ENCODE data around the gene SLC12A9. TPM values are rescaled to one million over a fixed set of nuclear protein-coding genes. Genes with fewer than 3 reads are reported as not detected.
A peak's percentile ranks its signal among the peaks of the same experiment; 100 is the strongest.

SLC12A9 gene
- total RNA-seq, 1 donor from 2014 or later, result 28.7 TPM

DNA sequence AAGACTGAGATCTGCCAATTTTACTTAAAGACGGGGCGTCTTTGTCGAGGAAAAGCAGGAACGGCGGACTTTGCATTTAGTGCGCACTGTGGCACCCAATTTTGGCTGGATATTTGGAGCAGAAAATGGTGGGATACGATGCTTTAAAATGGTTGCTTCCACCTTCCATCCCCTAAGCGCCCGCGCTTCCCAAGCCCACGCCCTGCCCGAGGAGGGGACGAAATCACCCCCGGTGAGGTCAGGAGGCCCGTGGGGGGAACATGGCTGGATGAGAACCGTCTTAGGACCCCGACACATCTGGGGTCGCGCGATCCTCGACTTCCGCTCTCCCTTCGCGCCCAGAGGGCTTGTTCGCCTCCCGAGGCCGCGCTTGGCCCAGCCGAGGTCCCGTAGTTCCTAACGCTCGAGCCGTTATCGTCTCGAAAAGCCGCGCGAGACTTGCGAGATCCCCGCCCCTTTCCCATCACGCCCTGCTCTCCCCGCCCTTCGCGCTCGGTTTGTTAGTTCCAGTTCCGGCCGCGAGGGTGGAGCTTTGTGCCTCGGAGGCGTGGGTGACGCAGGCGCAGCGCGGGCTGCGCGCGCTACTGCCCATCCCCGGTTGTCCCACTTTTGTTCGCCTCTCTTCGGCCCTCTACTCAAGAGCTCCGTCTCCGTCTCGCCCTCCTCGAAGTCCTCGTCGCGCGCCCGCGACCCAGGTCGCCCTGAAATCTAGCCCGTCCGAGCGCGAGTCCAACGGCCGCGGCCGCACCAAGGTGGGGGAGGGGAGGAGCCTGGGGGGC lies 22.3 kb downstream of the SLC12A9 start, which contains the start of gene SRRT:
SRRT (plus strand) TSS at position 527 of the 779 bp plus-strand sequence. CDS start 488 bp downstream, outside the sequence.
- intact Hi-C loops (cut with DNase I), result loop anchor here (10.0 kb wide), 1 partner anchor 900 kb away; no protein-coding TSS in a partner anchor
- peak; percentile 99 for DNase-seq (ENCODE audit: low spot score)
- ATAC-seq, result peak; percentile 98

DNA sequence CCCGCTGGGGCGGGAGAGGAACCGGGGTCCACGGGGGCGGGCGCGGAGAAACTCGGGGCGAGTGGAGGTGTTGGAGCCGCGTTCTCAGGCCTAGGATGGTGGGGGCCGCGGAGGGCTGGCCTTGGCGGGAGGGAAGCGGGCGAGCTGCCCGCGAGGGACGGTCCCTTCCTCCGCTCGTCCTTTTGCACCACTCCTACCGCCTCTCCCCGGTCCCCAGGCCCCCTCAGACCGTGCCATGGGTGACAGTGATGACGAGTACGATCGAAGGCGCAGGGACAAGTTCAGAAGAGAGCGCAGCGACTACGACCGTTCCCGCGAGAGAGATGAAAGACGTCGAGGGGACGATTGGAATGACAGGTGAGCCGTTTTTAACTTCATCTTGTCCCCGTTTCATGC lies 22.8 kb downstream of the SLC12A9 start:
- DNase-seq (ENCODE audit: low spot score) (no peak), ATAC-seq (no peak)
- intact Hi-C loops (cut with DNase I), result loop anchor here (10.0 kb wide), 1 partner anchor 899 kb away; no protein-coding TSS in a partner anchor

DNA sequence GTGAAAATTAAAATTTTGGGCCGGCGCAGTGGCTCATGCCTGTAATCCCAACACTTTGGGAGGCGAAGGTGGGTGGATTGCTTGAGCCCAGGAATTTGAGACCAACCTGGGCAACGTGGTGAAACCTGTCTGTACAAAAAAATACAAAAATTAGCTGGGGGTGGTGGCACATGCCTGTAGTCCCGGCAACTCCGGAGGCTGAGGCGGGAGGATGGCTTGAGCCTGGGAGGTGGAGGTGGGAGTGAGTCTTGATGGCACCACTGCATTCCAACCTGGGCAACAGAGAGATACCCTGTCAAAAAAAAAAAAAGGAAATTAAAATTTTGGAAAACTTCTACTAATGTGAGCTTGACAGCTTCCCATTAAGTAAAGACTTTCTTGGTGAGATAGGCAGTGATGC lies 25.5 kb downstream of the SLC12A9 start:
- no peak for DNase-seq (ENCODE audit: low spot score)
- ATAC-seq, result no peak
- intact Hi-C loops (cut with DNase I), result loop anchor here (10.0 kb wide), 1 partner anchor 897 kb away; no protein-coding TSS in a partner anchor

DNA sequence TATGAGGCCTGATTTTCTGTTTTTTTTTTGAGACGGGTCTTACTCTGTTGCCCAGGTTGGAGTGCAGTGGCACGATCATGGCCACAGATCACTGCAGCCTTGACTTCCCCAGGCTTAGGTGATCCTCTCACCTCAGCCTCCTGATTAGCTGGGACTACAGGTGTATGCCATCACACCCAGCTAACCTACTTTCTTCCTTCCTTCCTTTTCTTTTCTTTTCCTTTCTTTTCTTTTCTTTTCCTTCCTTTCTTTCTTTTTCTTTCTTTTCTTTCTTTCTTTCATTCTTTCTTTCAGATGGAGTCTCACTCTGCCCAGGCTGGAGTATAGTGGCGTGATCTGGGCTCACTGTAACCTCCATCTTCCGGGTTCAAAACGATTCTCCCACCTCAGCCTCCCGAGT lies 26.2 kb downstream of the SLC12A9 start:
- no peak for DNase-seq (ENCODE audit: low spot score)
- ATAC-seq, result no peak
- intact Hi-C loops (cut with DNase I), result loop anchor here (10.0 kb wide), 1 partner anchor 896 kb away; no protein-coding TSS in a partner anchor

DNA sequence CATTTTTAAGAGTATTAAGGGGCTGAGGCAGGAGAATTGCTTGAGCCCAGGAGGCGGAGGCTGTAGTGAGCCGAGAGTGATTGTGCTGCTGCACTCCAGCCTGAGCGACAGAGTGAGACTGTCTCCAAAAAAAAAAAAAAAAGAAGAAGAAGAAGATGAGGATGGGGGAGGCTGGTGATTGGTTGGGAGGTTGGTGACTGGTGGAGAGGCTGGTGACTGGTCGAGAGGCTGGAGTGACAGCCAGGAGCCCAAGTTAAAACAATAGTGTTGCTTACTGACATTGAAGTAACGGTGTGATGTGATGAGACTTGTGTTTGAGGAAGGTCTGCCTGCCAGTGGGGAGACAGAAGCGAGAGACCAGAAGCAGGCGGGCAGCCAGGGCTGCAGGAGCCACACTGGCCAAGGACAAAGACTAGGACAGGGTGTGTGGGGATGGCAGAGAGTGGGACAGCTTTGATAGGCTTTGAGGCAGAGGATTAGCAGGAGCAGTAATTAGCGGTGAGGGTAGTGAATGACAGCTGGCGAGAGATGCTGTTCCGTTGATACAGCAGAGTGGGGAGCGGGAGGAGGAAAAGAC lies 27.3 kb downstream of the SLC12A9 start:
- intact Hi-C loops (cut with DNase I), result loop anchor here (10.0 kb wide), 1 partner anchor 895 kb away; no protein-coding TSS in a partner anchor
- DNase-seq (ENCODE audit: low spot score), result no peak
- ATAC-seq, result no peak

DNA sequence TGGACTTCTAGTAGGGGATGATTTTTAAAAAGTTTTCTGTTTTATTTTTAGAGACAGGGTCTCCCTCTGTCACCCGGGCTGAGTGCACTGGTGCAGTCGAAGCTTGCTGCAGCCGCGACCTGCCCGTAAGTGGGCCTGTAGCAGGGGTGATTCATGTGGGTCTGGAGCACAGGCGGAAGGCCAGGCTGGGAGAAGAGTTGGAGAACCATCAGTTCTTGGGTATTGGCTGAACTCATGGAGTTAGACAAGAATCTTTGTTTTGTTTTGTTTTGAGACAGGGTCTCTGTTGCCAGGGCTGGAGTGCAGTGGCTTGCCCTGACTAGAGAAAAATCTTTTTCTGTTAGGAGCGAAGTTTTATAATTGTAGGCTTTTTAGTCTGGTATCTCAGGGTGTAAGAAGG lies 28.1 kb downstream of the SLC12A9 start:
- DNase-seq (ENCODE audit: low spot score), result no peak
- intact Hi-C loops (cut with DNase I), result no loop called here
- no peak for ATAC-seq

DNA sequence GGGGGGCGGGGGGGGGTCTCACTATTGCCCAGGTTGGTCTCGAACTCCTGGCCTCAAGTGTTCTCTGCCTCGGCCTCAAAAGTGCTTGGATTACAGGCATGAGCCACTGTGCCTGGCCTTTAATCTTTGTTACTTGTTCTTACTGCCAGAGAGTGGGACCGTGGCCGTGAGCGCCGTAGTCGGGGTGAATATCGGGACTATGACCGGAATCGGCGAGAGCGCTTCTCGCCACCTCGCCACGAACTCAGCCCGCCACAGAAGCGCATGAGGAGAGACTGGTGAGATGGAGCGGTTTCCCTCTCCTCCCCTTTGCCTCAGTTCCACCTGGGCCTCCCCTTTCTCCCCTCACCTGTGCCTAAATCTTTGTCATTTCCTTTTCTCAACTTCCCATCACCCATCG lies 28.6 kb downstream of the SLC12A9 start:
- intact Hi-C loops (cut with DNase I), result no loop called here
- DNase-seq (ENCODE audit: low spot score), result no peak
- no peak for ATAC-seq

DNA sequence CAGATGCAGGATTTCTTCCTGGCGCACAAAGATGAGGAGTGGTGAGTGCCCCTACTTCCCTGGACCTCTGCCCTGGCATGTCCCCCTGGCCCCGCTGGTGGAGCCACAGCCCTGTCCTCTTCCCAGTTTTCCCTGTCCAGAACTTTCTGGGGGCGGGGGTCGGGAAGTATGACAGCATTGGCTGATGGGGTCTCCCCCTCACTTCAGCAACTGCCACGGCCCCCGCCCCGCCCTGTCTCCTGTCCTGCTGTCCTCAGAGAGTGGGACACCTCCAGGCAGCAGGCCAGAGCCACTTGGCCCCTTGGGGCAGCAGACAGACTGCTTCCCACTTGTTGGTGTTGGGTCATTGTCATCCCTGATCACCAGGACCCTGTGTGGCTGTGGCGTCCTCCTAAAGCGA lies 29.7 kb downstream of the SLC12A9 start:
- ATAC-seq (no peak), DNase-seq (ENCODE audit: low spot score) (no peak)
- intact Hi-C loops (cut with DNase I), result no loop called here

DNA sequence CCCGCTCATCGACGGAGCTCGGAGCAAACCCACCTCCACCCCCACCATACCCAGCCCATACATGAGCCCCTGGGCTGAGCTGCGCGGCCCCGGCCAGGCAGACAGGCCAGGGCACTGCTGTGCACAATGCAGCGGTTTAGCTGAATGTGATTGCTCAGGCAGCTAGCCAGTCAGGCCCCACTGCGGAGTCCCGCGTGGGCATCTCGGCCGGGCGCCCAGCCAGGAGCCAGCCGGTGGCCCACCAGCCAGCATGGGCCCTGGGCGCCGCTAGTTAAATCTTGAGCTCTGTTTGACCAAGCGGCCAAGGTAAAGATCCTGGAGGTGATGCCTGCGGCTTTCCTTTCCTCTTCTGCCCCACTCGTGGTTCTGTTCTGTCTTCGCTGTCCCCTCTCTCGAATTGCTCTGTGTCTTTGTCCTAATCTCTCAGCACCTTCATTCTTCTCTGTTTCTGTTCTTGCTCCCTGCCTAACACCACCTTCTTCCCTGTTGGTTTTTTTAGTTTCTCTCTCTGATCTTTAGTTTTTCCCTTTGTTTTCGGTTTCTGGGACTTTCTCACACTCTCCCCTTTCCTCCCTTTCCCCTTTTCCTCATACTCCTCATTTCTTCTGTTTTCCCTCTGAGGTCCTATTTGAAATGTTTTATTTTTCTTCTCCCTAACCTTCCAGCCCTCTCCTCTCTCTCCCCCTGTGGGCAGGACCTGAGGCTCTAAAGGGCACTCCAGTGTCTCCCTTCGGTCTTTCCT lies 30.4 kb downstream of the SLC12A9 start:
- no peak for ATAC-seq
- intact Hi-C loops (cut with DNase I), result no loop called here

DNA sequence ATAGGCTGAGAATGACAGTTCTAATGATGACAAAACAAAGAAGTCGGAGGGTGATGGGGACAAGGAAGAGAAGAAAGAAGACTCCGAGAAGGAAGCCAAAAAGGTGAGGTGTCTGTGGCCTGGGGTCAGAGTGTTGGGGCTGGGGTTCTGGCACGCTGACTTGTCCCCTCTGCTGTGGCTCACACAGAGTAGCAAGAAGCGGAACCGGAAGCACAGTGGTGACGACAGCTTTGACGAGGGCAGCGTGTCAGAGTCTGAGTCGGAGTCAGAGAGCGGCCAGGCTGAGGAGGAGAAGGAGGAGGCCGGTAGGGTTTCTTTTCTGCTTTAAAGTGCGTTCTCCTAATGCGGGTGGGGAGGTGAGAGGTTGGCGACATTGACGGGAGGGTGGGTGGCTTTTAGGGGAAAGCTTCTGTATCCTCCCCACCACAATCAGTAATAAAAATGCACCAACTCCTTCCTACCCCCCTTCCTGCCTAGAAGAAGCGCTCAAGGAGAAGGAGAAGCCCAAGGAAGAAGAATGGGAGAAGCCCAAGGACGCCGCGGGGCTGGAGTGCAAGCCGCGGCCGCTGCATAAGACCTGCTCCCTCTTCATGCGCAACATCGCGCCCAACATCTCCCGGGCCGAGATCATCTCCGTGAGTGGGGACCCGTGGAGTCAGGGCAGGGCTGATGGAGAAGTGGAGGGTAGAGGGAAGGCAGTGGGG lies 32.4 kb downstream of the SLC12A9 start:
- no peak for ATAC-seq
- intact Hi-C loops (cut with DNase I), result no loop called here
- no peak for DNase-seq (ENCODE audit: low spot score)

More for the DNA sequence above, 30.4 kb downstream of the SLC12A9 start:
- no peak for DNase-seq (ENCODE audit: low spot score)

DNA sequence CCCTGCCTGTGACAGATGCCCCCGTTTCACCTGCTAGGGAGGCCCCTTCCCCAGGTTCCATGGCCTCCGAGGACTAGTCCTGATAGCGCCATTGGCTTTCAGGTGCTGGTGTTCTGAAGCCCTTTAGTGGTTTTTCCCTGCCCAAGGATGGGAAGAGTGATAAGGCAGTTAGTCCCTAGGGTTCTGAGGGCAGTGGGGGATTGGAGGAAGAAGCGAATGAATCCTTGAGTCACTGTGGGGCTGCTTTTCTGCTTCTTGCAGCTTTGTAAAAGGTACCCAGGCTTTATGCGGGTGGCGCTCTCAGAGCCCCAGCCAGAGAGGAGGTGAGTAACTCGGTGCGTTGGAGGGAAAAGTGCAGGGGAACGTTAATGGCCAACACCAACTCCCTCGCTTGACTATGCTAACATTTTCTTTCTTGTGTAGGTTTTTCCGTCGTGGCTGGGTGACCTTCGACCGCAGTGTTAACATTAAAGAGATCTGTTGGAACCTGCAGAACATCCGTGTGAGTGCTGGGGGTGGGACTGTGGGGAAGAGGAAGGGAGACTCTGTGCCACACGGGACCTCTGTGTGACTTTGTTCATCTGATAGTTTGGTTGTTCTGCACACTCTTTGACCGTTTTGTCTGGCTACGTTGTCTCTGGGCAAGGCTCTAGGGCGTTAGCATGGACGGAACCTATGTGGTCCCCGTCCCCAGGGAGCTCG lies 33.1 kb downstream of the SLC12A9 start:
- intact Hi-C loops (cut with DNase I), result no loop called here
- DNase-seq (ENCODE audit: low spot score) (no peak), ATAC-seq (no peak)

DNA sequence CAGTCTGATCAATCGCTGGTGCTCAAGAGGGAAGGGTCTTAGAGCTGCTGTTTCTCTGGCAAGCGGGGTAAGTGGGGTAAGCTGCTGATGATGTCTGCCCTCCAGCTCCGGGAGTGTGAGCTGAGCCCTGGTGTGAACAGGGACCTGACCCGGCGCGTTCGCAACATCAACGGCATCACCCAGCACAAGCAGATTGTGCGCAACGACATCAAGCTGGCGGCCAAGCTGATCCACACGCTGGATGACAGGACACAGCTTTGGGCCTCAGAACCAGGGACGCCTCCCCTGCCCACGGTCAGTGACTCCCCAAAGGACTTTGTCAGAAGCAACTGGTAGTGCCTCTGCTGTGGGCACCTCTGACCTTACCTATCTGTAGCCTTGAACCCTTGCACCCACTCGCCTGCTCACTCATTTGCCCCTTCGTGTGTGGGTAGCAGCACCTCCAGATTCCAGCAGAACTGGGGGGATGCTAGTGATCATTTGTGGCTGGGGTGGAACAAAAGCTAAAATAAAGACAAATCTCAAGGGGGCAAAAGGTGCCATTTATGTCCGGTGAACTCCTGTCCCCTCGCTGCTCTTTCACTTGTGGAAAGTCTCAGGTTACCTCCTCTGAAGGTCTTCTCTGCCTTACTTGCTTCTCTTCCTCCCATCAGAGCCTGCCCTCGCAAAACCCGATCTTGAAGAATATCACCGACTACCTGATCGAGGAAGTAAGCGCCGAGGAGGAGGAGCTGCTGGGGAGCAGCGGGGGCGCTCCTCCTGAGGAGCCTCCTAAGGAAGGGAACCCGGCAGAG lies 33.8 kb downstream of the SLC12A9 start:
- ATAC-seq (no peak), DNase-seq (ENCODE audit: low spot score) (no peak)
- intact Hi-C loops (cut with DNase I), result no loop called here

DNA sequence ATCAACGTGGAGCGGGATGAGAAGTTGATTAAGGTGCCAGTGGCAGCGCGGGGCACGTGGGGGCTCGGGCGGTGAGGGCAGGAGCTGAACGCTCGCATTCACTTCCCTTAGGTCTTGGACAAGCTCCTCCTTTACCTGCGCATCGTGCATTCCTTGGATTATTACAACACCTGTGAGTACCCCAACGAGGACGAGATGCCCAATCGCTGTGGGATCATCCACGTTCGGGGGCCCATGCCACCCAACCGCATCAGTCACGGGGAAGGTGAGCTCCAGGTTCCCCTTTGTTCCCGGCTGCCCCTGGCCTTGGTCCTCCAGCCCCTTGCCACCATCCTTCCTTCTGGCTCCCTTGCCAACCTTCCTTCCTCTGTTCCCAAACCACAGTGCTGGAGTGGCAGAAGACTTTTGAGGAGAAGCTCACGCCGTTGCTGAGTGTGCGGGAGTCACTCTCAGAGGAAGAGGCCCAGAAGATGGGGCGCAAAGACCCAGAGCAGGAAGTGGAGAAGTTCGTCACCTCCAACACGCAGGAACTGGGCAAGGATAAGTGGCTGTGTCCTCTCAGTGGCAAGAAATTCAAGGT lies 34.5 kb downstream of the SLC12A9 start:
- no peak for ATAC-seq
- intact Hi-C loops (cut with DNase I), result no loop called here
- no peak for DNase-seq (ENCODE audit: low spot score)

DNA sequence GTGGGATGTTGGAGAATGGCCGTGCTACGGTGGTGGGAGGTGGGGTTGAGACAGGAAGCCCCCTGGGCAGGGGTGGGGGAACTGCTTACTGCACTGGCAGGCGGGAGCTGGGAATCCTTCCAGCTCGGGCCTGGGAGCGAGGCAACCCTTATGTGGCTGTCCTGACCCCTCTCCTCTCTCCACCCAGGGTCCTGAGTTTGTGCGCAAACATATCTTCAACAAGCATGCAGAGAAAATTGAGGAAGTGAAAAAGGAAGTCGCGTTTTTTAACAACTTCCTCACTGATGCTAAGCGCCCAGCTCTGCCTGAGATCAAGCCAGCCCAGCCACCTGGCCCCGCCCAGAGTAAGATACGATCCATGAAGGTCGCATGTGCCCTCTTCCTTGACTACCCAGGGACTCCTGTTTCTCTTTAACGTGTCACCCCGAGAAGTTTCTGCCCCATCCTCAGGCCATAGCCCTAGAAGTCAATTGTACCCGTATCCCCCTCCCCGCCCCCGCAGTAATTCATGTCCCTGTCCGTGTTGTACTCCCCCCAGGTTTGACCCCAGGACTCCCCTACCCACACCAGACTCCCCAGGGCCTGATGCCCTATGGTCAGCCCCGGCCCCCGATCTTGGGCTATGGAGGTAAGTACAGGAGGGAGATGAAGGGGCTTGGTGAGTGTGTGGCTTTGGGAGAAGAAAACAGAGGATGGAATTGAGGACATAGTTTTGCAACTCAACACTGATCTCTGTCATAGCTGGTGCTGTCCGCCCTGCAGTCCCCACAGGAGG lies 35.2 kb downstream of the SLC12A9 start:
- ATAC-seq (no peak), DNase-seq (ENCODE audit: low spot score) (no peak)
- intact Hi-C loops (cut with DNase I), result no loop called here

DNA sequence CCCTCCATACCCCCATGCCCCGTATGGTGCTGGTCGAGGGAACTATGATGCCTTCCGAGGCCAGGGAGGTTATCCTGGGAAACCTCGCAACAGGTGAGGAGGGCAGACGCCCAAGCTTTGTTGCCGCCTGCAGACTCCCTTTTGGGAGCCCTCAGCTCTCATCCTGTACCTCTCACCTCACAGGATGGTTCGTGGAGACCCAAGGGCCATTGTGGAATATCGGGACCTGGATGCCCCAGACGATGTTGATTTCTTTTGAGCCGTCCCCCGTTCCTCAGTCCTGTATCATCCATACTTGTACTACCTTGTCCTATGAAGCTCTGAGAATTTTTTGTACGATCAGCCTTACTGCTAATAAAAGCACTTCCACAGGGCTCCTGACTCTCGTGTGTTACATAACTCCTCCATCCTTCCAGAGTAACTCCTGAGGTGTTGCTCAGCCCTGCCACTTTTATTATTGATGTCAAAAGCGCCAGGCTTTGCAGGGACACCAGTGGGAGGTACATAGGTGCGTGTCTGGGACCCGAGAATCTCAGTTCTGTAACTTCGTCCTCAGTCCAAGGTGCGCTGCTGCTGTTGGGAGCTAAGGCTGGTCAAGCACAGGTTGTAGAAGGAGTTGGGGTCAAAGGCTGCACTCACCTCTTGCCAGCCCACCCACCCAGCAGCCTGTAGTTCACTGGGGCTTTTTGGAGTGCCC lies 35.9 kb downstream of the SLC12A9 start:
- ATAC-seq (no peak), DNase-seq (ENCODE audit: low spot score) (no peak)
- intact Hi-C loops (cut with DNase I), result no loop called here
